AG09319 (cell line): ENCODE measurements around the gene ZNF764.

Source experiments
- DNase-seq: peaks from one replicate; pipeline ENCODE4 v3.0.0-alpha.2; 2010; ENCODE audit warnings: low read depth; ENCODE audit errors: extremely low read depth
- CTCF ChIP-seq: IDR thresholded peaks from 2 replicates; pipeline ENCODE4 v1.5.1; 2011; ENCODE audit warnings: low read depth, mild to moderate bottlenecking, inconsistent platforms, low read length, moderate library complexity

ZNF764 gene

GRCh38 chr16:30554557-30555314 lies 3.4 kb downstream of the ZNF764 start:
- no peak for DNase-seq

GRCh38 chr16:30553393-30553899 lies 4.7 kb downstream of the ZNF764 start:
- no peak for DNase-seq
- no peak for TF ChIP-seq CTCF

More at GRCh38 chr16:30554557-30555314, 3.4 kb downstream of the ZNF764 start:
- no peak for TF ChIP-seq CTCF

GRCh38 chr16:30552956-30553355 lies 5.2 kb downstream of the ZNF764 start:
- DNase-seq, result no peak
- no peak for TF ChIP-seq CTCF

- no peak for DNase-seq
- TF ChIP-seq CTCF, result no peak
Measured at GRCh38 chr16:30551781-30552180, 6.4 kb downstream of the ZNF764 start.

GRCh38 chr16:30548416-30549253 lies 9.5 kb downstream of the ZNF764 start:
- no peak for TF ChIP-seq CTCF
- DNase-seq, result no peak

- no peak for TF ChIP-seq CTCF
Measured at GRCh38 chr16:30546115-30546514, 12.1 kb downstream of the ZNF764 start.

GRCh38 chr16:30543067-30543466 lies 15.1 kb downstream of the ZNF764 start:
- no peak for DNase-seq
- TF ChIP-seq CTCF, result no peak

More at GRCh38 chr16:30546115-30546514, 12.1 kb downstream of the ZNF764 start:
- no peak for DNase-seq
